NCI-H2081 (cell line): ENCODE results near the gene ID3.
A peak's percentile ranks its signal among the peaks of the same experiment; 100 is the strongest.
"Not testable (repeated sequence)": the region's sequence is repeated elsewhere in the genome, so short reads cannot be mapped to it uniquely, and the experiment has no call there.

Source experiments
- DNase-seq, 2 experiments: peaks; one replicate each; lab custom pipeline; 2025; lab: John Stamatoyannopoulos, UW

The ID3 gene

GRCh38 chr1:23588749-23589548, 29.6 kb upstream of the ID3 start:
- DNase-seq = no peak

- no peak for DNase-seq
Observed at GRCh38 chr1:23585321-23586022, 26.2 kb upstream of the ID3 start.

- DNase-seq = not testable (repeated sequence)
Observed at GRCh38 chr1:23583727-23584126, 24.4 kb upstream of the ID3 start.

- no peak for DNase-seq
Observed at GRCh38 chr1:23582820-23583219, 23.5 kb upstream of the ID3 start.

GRCh38 chr1:23581219-23581618, 21.9 kb upstream of the ID3 start:
- DNase-seq = no peak

GRCh38 chr1:23578997-23579363, 19.7 kb upstream of the ID3 start:
- DNase-seq = no peak

GRCh38 chr1:23578311-23578996, 19.2 kb upstream of the ID3 start:
- no peak for DNase-seq

GRCh38 chr1:23577056-23578004, 18.0 kb upstream of the ID3 start:
- no peak for DNase-seq

- peak in 1 of 2 experiments; percentile 40 for DNase-seq
Observed at GRCh38 chr1:23576338-23577055, 17.2 kb upstream of the ID3 start.

GRCh38 chr1:23575226-23575810, 16.0 kb upstream of the ID3 start:
- DNase-seq = no peak

GRCh38 chr1:23574265-23574754, 15.0 kb upstream of the ID3 start:
- DNase-seq = no peak

GRCh38 chr1:23573574-23574182, 14.4 kb upstream of the ID3 start:
- no peak for DNase-seq

GRCh38 chr1:23571465-23571864, 12.2 kb upstream of the ID3 start:
- DNase-seq = no peak

- no peak for DNase-seq
Observed at GRCh38 chr1:23570001-23570691, 10.8 kb upstream of the ID3 start.

- DNase-seq = no peak
Observed at GRCh38 chr1:23568608-23569383, 9.5 kb upstream of the ID3 start.

- DNase-seq = no peak
Observed at GRCh38 chr1:23567996-23568607, 8.8 kb upstream of the ID3 start.

GRCh38 chr1:23567629-23567995, 8.3 kb upstream of the ID3 start:
- no peak for DNase-seq

GRCh38 chr1:23566304-23566703, 7.0 kb upstream of the ID3 start:
- no peak for DNase-seq
